GM23338 (cell line): Measurements from ENCODE around the gene TCHH. TPM values are rescaled to one million over a fixed set of nuclear protein-coding genes. Genes with fewer than 3 reads are reported as not detected.
A peak's percentile ranks its signal among the peaks of the same experiment; 100 is the strongest.

Source experiments
- ATAC-seq: fragments of 200-7000 bp; cut with Tn5 transposase; 3 replicates; pipeline ENCODE4 v1.9.1; 2020
- DNase-seq: peaks from one replicate; pipeline ENCODE4 v3.0.0-alpha.2; 2015; ENCODE audit warnings: low spot score
- H2AFZ ChIP-seq: fragments of 200-600 bp; sonication (generic); 2 replicates; pipeline ENCODE4 v1.8.0; 2016; ENCODE audit warnings: antibody characterized with exemption, mild to moderate bottlenecking, moderate library complexity
- H3F3A ChIP-seq: fragments of 200-600 bp; sonication (generic); replicated peaks from 2 replicates; pipeline ENCODE4 v1.8.0; 2017; ENCODE audit warnings: antibody characterized with exemption, mixed run types, low read depth
- H3K27ac ChIP-seq: fragments of 200-600 bp; sonication (generic); 2 replicates; pipeline ENCODE4 v1.6.1; 2016; ENCODE audit warnings: low read depth
- H3K27me3 ChIP-seq: fragments of 200-600 bp; sonication (generic); 2 replicates; pipeline ENCODE4 v1.8.0; 2016; ENCODE audit warnings: mild to moderate bottlenecking, mixed run types, moderate library complexity; ENCODE audit not compliant: insufficient read depth
- H3K36me3 ChIP-seq: fragments of 200-600 bp; sonication (generic); 2 replicates; pipeline ENCODE4 v1.8.0; 2016; ENCODE audit warnings: mild to moderate bottlenecking; ENCODE audit not compliant: insufficient read depth
- H3K4me1 ChIP-seq: fragments of 200-600 bp; sonication (generic); 2 replicates; pipeline ENCODE4 v1.8.0; 2016; ENCODE audit warnings: mild to moderate bottlenecking, moderate library complexity; ENCODE audit not compliant: insufficient read depth
- H3K4me2 ChIP-seq: fragments of 200-600 bp; sonication (generic); 2 replicates; pipeline ENCODE4 v1.7.1; 2017; ENCODE audit warnings: mixed run types
- H3K4me3 ChIP-seq: fragments of 200-600 bp; sonication (generic); 2 replicates; pipeline ENCODE4 v1.6.1; 2016; ENCODE audit warnings: mixed run types
- H3K79me2 ChIP-seq: fragments of 200-600 bp; sonication (generic); replicated peaks from 2 replicates; pipeline ENCODE4 v1.8.0; 2017; ENCODE audit warnings: mild to moderate bottlenecking; ENCODE audit not compliant: insufficient read depth
- H3K9me2 ChIP-seq: fragments of 200-600 bp; sonication (generic); 2 replicates; pipeline ENCODE4 v1.8.0; 2017; ENCODE audit not compliant: insufficient read depth
- H4K20me1 ChIP-seq: fragments of 200-600 bp; sonication (generic); replicated peaks from 2 replicates; pipeline ENCODE4 v1.8.0; 2017; ENCODE audit warnings: mild to moderate bottlenecking; ENCODE audit not compliant: insufficient read depth
- H3K27ac Mint-ChIP-seq: 2 replicates; pipeline ENCODE4 v1.8.0; 2020; ENCODE audit warnings: inconsistent platforms, mild to moderate bottlenecking, moderate library complexity, mixed read lengths
- H3K27me3 Mint-ChIP-seq: 3 replicates; pipeline ENCODE4 v1.8.0; 2022; ENCODE audit warnings: low read depth, mild to moderate bottlenecking, moderate library complexity, mixed read lengths, inconsistent platforms; ENCODE audit not compliant: insufficient read depth, poor library complexity
- H3K36me3 Mint-ChIP-seq: 3 replicates; pipeline ENCODE4 v1.8.0; 2021; ENCODE audit warnings: low read depth, mild to moderate bottlenecking, inconsistent platforms, moderate library complexity, mixed read lengths
- H3K4me1 Mint-ChIP-seq: 3 replicates; pipeline ENCODE4 v1.8.0; 2020; ENCODE audit warnings: mild to moderate bottlenecking, inconsistent platforms, mixed read lengths
- H3K4me3 Mint-ChIP-seq: 3 replicates; pipeline ENCODE4 v1.8.0; 2021; ENCODE audit warnings: moderate library complexity, mild to moderate bottlenecking, inconsistent platforms, mixed read lengths
- H3K9me3 Mint-ChIP-seq: 3 replicates; pipeline ENCODE4 v1.8.0; 2020; ENCODE audit warnings: moderate library complexity, mild to moderate bottlenecking, inconsistent platforms, mixed read lengths
- EZH2 ChIP-seq: fragments of 200-600 bp; sonication (generic); IDR thresholded peaks from one replicate; pipeline ENCODE4 v1.8.0; 2017; ENCODE audit warnings: antibody characterized with exemption, mild to moderate bottlenecking, low read depth; ENCODE audit not compliant: unreplicated experiment
- EZH2phosphoT487 ChIP-seq: fragments of 200-600 bp; sonication (generic); IDR thresholded peaks from one replicate; pipeline ENCODE4 v1.8.1; 2018; ENCODE audit warnings: antibody characterized with exemption; ENCODE audit not compliant: unreplicated experiment
- NANOG ChIP-seq: IDR thresholded peaks from 2 replicates; pipeline ENCODE4 v1.6.1; 2016; ENCODE audit warnings: antibody characterized with exemption, borderline replicate concordance
- ZNF114 ChIP-seq: fragments of 250-450 bp; sonication (Bioruptor Pico); IDR thresholded peaks from 2 replicates; pipeline ENCODE4 v1.5.0; 2020; ENCODE audit warnings: mild to moderate bottlenecking, moderate library complexity
- ZNF331 ChIP-seq: fragments of 250-450 bp; sonication (Bioruptor Pico); IDR thresholded peaks from 2 replicates; pipeline ENCODE4 v1.5.0; 2020; ENCODE audit warnings: low read depth, mild to moderate bottlenecking, moderate library complexity
- polyA plus RNA-seq: library from polyadenylated mRNA; unstranded; fragments of >200 nt; fragmentation: Nextera tagmentation; extraction: Ambion mirVana; gene quantifications from 2 replicates; pipeline ENCODE4 v1.2.1, GENCODE V29; 2016
- total RNA-seq: library from RNA; depleted of rRNA; stranded (reverse); fragments of >200 nt; shearing (Covaris generic); gene quantifications from 2 replicates; pipeline ENCODE4 v1.2.3, GENCODE V29; 2014
- TF ChIP-seq, protein P1 (sequence below): IDR thresholded peaks from one replicate; pipeline ENCODE4 v1.6.1; 2018; ENCODE audit warnings: antibody characterized with exemption; ENCODE audit not compliant: unreplicated experiment

Gene TCHH
- total and polyA plus RNA-seq, 2 experiments from 2014 or later, result 0.38 to 0.42 TPM

DNA sequence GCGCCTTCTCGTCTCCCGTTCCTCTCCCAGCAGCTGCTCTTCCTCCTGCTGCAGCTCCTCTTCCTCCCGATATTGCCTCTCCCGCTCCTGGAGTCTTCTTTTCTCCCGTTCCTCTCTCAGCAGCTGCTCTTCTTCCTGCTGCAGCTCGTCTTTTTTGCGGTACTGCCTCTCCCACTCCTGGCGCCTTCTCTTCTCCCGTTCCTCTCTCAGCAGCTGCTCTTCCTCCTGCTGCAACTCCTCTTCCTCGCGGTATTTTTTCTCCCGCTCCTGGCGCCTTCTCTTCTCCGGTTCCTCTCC is 5.3 kb downstream of the TCHH start:
- H3K27me3 Mint-ChIP-seq, result no peaks in the 10 kb centered on the region
- H4K20me1 ChIP-seq, result no peaks in the 10 kb centered on the region
- DNase-seq, result peak; percentile 17
- H3K4me1 ChIP-seq, result peaks cover 16% of the 10 kb centered on the region
- H3K79me2 ChIP-seq, result no peaks in the 10 kb centered on the region
- ATAC-seq, result no peak
- H3K4me2 ChIP-seq, result peak overlapping the region; percentile 88
- H3K4me3 Mint-ChIP-seq, result no peak overlapping the region
- H3F3A ChIP-seq, result peaks cover 51% of the 10 kb centered on the region
- peaks cover 6% of the 10 kb centered on the region; the same call in 2 of the 3 replicates for H3K4me1 Mint-ChIP-seq
- peak overlapping the region; percentile 94 for H2AFZ ChIP-seq
- H3K9me2 ChIP-seq, result no peaks in the 10 kb centered on the region
- H3K27me3 ChIP-seq, result peaks cover 100% of the 10 kb centered on the region
- H3K36me3 Mint-ChIP-seq, result peaks cover 4% of the 10 kb centered on the region; the same call in 1 of the 3 replicates
- no peak overlapping the region for H3K27ac Mint-ChIP-seq
- H3K27ac ChIP-seq, result no peak overlapping the region
- H3K4me3 ChIP-seq, result peak overlapping the region; percentile 59
- no peaks in the 10 kb centered on the region; the same call in 2 of the 3 replicates for H3K9me3 Mint-ChIP-seq
- TF ChIP-seq ZNF331 (CRISPR knock-in tag) (no peak), EZH2phosphoT487 (peak; percentile 50), NANOG (no peak), ZNF114 (no peak)
- TF ChIP-seq, protein P1, sequence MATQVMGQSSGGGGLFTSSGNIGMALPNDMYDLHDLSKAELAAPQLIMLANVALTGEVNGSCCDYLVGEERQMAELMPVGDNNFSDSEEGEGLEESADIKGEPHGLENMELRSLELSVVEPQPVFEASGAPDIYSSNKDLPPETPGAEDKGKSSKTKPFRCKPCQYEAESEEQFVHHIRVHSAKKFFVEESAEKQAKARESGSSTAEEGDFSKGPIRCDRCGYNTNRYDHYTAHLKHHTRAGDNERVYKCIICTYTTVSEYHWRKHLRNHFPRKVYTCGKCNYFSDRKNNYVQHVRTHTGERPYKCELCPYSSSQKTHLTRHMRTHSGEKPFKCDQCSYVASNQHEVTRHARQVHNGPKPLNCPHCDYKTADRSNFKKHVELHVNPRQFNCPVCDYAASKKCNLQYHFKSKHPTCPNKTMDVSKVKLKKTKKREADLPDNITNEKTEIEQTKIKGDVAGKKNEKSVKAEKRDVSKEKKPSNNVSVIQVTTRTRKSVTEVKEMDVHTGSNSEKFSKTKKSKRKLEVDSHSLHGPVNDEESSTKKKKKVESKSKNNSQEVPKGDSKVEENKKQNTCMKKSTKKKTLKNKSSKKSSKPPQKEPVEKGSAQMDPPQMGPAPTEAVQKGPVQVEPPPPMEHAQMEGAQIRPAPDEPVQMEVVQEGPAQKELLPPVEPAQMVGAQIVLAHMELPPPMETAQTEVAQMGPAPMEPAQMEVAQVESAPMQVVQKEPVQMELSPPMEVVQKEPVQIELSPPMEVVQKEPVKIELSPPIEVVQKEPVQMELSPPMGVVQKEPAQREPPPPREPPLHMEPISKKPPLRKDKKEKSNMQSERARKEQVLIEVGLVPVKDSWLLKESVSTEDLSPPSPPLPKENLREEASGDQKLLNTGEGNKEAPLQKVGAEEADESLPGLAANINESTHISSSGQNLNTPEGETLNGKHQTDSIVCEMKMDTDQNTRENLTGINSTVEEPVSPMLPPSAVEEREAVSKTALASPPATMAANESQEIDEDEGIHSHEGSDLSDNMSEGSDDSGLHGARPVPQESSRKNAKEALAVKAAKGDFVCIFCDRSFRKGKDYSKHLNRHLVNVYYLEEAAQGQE, result no peak
- H3K36me3 ChIP-seq, result no peaks in the 10 kb centered on the region

DNA sequence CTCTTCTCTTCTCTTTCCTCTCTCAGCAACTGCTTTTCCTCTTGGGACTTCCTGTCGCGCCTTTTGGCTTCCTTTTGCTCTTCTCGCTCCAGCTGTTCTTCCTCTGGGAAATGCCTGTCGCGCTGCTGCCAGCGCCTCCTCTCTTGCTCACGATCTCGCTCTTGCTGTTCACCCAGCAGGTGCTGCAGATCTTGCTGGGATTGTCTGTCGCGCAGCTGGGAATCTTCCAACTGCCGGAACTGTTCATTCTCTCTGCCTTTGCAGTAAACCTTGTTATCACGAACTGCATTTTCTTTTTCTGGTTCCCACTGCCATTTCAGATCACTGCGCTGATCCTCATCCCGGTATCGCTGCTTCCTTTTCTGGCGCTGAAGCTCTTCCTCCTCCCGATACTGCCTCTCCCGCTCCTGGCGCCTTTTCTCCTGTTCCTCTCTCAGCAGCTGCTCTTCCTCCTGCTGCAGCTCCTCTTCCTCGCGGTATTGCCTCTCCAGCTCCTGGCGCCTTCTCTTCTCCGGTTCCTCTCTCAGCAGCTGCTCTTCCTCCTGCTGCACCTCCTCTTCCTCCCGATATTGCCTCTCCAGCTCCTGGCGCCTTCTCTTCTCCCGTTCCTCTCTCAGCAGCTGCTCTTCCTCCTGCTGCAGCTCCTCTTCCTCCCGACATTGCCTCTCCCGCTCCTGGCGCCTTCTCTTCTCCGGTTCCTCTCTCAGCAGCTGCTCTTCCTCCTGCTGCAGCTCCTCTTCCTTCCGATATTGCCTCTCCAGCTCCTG is 5.8 kb downstream of the TCHH start:
- Histone ChIP-seq H4K20me1 (no peaks in the 10 kb centered on the region), H3K27ac (no peak overlapping the region), H2AFZ (peak overlapping the region; percentile 32; the same call in 1 of the 2 replicates), H3K27me3 (peaks cover 100% of the 10 kb centered on the region), H3K9me2 (no peaks in the 10 kb centered on the region), H3K4me1 (peaks cover 16% of the 10 kb centered on the region), H3K4me3 (peak overlapping the region; percentile 59), H3K79me2 (no peaks in the 10 kb centered on the region), H3K4me2 (peak overlapping the region; percentile 88), H3F3A (peaks cover 51% of the 10 kb centered on the region), H3K36me3 (no peaks in the 10 kb centered on the region)
- peak; percentile 76 for TF ChIP-seq EZH2phosphoT487
- peak; percentile 95 for TF ChIP-seq EZH2
- no peak for TF ChIP-seq ZNF114
- Mint-ChIP-seq H3K27ac (no peak overlapping the region), H3K9me3 (no peaks in the 10 kb centered on the region; the same call in 2 of the 3 replicates), H3K4me1 (peaks cover 8% of the 10 kb centered on the region; the same call in 2 of the 3 replicates), H3K4me3 (no peak overlapping the region), H3K27me3 (peaks cover 2% of the 10 kb centered on the region), H3K36me3 (peaks cover 4% of the 10 kb centered on the region; the same call in 1 of the 3 replicates)
- DNase-seq (peak; percentile 44), ATAC-seq (no peak)
